WTC11 (cell line): ENCODE measurements around the gene TULP1. TPM values are rescaled to one million over a fixed set of nuclear protein-coding genes. Genes with fewer than 3 reads are reported as not detected.

Experiments used
- ATAC-seq: fragments of 200-7000 bp; cut with Tn5 transposase; 2 replicates; pipeline ENCODE4 v1.10.0; 2021; ENCODE audit warnings: mild to moderate bottlenecking, moderate library complexity
- CTCF ChIA-PET: fragments of 300-600 bp; sonication (Branson Sonifier 250); formaldehyde crosslinking; loops from one replicate; lab custom pipeline; 2021; ENCODE audit warnings: antibody characterized with exemption; lab: Charles Lee
- POLR2A ChIA-PET: fragments of 350-600 bp; sonication (Branson Sonifier 250); formaldehyde crosslinking; loops from one replicate; lab custom pipeline; 2021; ENCODE audit warnings: antibody characterized with exemption; lab: Charles Lee
- DNase-seq: peaks from one replicate; pipeline ENCODE4 v3.0.0; 2021; ENCODE audit warnings: low spot score
- H3K27ac Mint-ChIP-seq: 2 replicates; pipeline ENCODE4 v1.8.0; 2021; ENCODE audit warnings: mixed read lengths
- H3K27me3 Mint-ChIP-seq: 2 replicates; pipeline ENCODE4 v1.8.0; 2021; ENCODE audit warnings: low read depth, mild to moderate bottlenecking, moderate library complexity, mixed read lengths
- H3K36me3 Mint-ChIP-seq: 2 replicates; pipeline ENCODE4 v1.8.0; 2021; ENCODE audit warnings: mixed read lengths
- H3K4me1 Mint-ChIP-seq: 2 replicates; pipeline ENCODE4 v1.8.0; 2022; ENCODE audit warnings: mixed read lengths
- H3K4me3 Mint-ChIP-seq: 2 replicates; pipeline ENCODE4 v1.8.0; 2021; ENCODE audit warnings: mild to moderate bottlenecking, moderate library complexity, mixed read lengths
- H3K9me3 Mint-ChIP-seq: 2 replicates; pipeline ENCODE4 v1.8.0; 2021; ENCODE audit warnings: mixed read lengths
- CBFB ChIP-seq: sonication (generic); formaldehyde crosslinking; IDR thresholded peaks from 2 replicates; pipeline ENCODE4 v1.8.1; 2022; ENCODE audit warnings: mild to moderate bottlenecking, low read depth, missing genetic modification reagents
- CDX4 ChIP-seq: fragments of 250-450 bp; sonication (Bioruptor Pico); IDR thresholded peaks from 2 replicates; pipeline ENCODE4 v1.9.0; 2021; ENCODE audit warnings: moderate library complexity, mild to moderate bottlenecking, inconsistent platforms, borderline replicate concordance
- E2F1 ChIP-seq: sonication (generic); formaldehyde crosslinking; IDR thresholded peaks from 2 replicates; pipeline ENCODE4 v1.8.0; 2022; ENCODE audit warnings: mild to moderate bottlenecking, missing genetic modification reagents
- E2F4 ChIP-seq: sonication (generic); formaldehyde crosslinking; IDR thresholded peaks from 2 replicates; pipeline ENCODE4 v1.8.1; 2022; ENCODE audit warnings: low read depth, mild to moderate bottlenecking, moderate library complexity, missing genetic modification reagents, borderline replicate concordance
- ERG ChIP-seq: fragments of 250-450 bp; sonication (Bioruptor Pico); IDR thresholded peaks from 2 replicates; pipeline ENCODE4 v1.8.0; 2021; ENCODE audit warnings: mild to moderate bottlenecking
- ETV6 ChIP-seq: sonication (generic); formaldehyde crosslinking; IDR thresholded peaks from 2 replicates; pipeline ENCODE4 v1.8.1; 2022; ENCODE audit warnings: mild to moderate bottlenecking, missing genetic modification reagents
- GTF2I ChIP-seq: fragments of 250-450 bp; sonication (Bioruptor Pico); conservative IDR thresholded peaks from 2 replicates; pipeline ENCODE4 v1.4.0; 2021; ENCODE audit warnings: mild to moderate bottlenecking
- HMGXB4 ChIP-seq: sonication (generic); formaldehyde crosslinking; IDR thresholded peaks from 2 replicates; pipeline ENCODE4 v1.8.1; 2023; ENCODE audit warnings: mild to moderate bottlenecking, moderate library complexity, missing genetic modification reagents
- IRF1 ChIP-seq: sonication (generic); formaldehyde crosslinking; IDR thresholded peaks from 2 replicates; pipeline ENCODE4 v1.8.0; 2023; ENCODE audit warnings: missing genetic modification reagents
- JUN ChIP-seq: sonication (generic); formaldehyde crosslinking; IDR thresholded peaks from 2 replicates; pipeline ENCODE4 v1.8.0; 2023; ENCODE audit warnings: mild to moderate bottlenecking, missing genetic modification reagents
- MAX ChIP-seq: sonication (generic); formaldehyde crosslinking; IDR thresholded peaks from 2 replicates; pipeline ENCODE4 v1.8.0; 2022; ENCODE audit warnings: mild to moderate bottlenecking, missing genetic modification reagents
- MXD4 ChIP-seq: fragments of 250-450 bp; sonication (Bioruptor Pico); IDR thresholded peaks from 2 replicates; pipeline ENCODE4 v1.8.0; 2021; ENCODE audit warnings: mild to moderate bottlenecking, moderate library complexity, borderline replicate concordance
- NFATC4 ChIP-seq: fragments of 250-450 bp; sonication (Bioruptor Pico); IDR thresholded peaks from 2 replicates; pipeline ENCODE4 v1.9.0; 2021; ENCODE audit warnings: mild to moderate bottlenecking
- NFYB ChIP-seq: sonication (generic); formaldehyde crosslinking; conservative IDR thresholded peaks from 2 replicates; pipeline ENCODE4 v1.8.0; 2022; ENCODE audit warnings: low read depth, missing genetic modification reagents
- RELA ChIP-seq: sonication (generic); formaldehyde crosslinking; IDR thresholded peaks from 2 replicates; pipeline ENCODE4 v1.8.1; 2022; ENCODE audit warnings: missing genetic modification reagents, mild to moderate bottlenecking, borderline replicate concordance
- SMAD3 ChIP-seq: sonication (generic); formaldehyde crosslinking; IDR thresholded peaks from 2 replicates; pipeline ENCODE4 v1.8.0; 2022; ENCODE audit warnings: missing genetic modification reagents, mild to moderate bottlenecking, borderline replicate concordance
- STAT6 ChIP-seq: sonication (generic); formaldehyde crosslinking; conservative IDR thresholded peaks from 2 replicates; pipeline ENCODE4 v1.8.1; 2023; ENCODE audit warnings: mild to moderate bottlenecking, low read depth, missing genetic modification reagents, moderate library complexity
- TEAD1 ChIP-seq: sonication (generic); formaldehyde crosslinking; IDR thresholded peaks from 2 replicates; pipeline ENCODE4 v1.8.0; 2022; ENCODE audit warnings: mild to moderate bottlenecking, missing genetic modification reagents
- USF2 ChIP-seq: sonication (generic); formaldehyde crosslinking; IDR thresholded peaks from 2 replicates; pipeline ENCODE4 v1.8.1; 2023; ENCODE audit warnings: mild to moderate bottlenecking, missing genetic modification reagents, moderate library complexity
- ZBTB21 ChIP-seq: sonication (generic); formaldehyde crosslinking; IDR thresholded peaks from 2 replicates; pipeline ENCODE4 v1.8.1; 2023; ENCODE audit warnings: mild to moderate bottlenecking, missing genetic modification reagents, borderline replicate concordance
- ZMAT4 ChIP-seq: fragments of 250-450 bp; sonication (Bioruptor Pico); IDR thresholded peaks from 2 replicates; pipeline ENCODE4 v1.9.0; 2021; ENCODE audit warnings: mild to moderate bottlenecking
- ZNF138 ChIP-seq: sonication (generic); formaldehyde crosslinking; conservative IDR thresholded peaks from 2 replicates; pipeline ENCODE4 v1.8.1; 2022; ENCODE audit warnings: mild to moderate bottlenecking, moderate library complexity, missing genetic modification reagents
- ZNF396 ChIP-seq: fragments of 250-450 bp; sonication (Bioruptor Pico); IDR thresholded peaks from 2 replicates; pipeline ENCODE4 v1.8.0; 2021; ENCODE audit warnings: mild to moderate bottlenecking, moderate library complexity, borderline replicate concordance
- ZNF416 ChIP-seq: fragments of 250-450 bp; sonication (Bioruptor Pico); IDR thresholded peaks from 2 replicates; pipeline ENCODE4 v1.9.0; 2021; ENCODE audit warnings: mild to moderate bottlenecking, inconsistent platforms
- ZNF671 ChIP-seq: fragments of 250-450 bp; sonication (Bioruptor Pico); IDR thresholded peaks from 2 replicates; pipeline ENCODE4 v1.8.0; 2021; ENCODE audit warnings: mild to moderate bottlenecking
- total RNA-seq: library from RNA; stranded (reverse); gene quantifications from 3 replicates; pipeline ENCODE4 v1.2.3, GENCODE V29; 2021

Gene TULP1
- total RNA-seq, 1 experiment from 2014 or later: 2.9 TPM

GRCh38 chr6:35468181-35468979, 44.3 kb downstream of the TULP1 start, which contains the start of gene RPL10A:
RPL10A (plus strand) TSS chr6:35468401; CDS start chr6:35468435, 34 bp downstream.
- Mint-ChIP-seq H3K4me3 (peak within 1 kb of the TSS; percentile 95), H3K27me3 (peaks cover 13% of the 10 kb centered on the region), H3K27ac (peak within 1 kb of the TSS; percentile 97), H3K9me3 (no peaks in the 10 kb centered on the region), H3K4me1 (peaks cover 45% of the 10 kb centered on the region), H3K36me3 (peaks cover 60% of the 10 kb centered on the region)
- ATAC-seq (peak; percentile 71), DNase-seq (peak; percentile 95)
- CTCF ChIA-PET: interaction anchor here (0.6 to 2.6 kb wide), 18 partner anchors 9 to 173 kb away, joined by 3 to 12 read pairs (median 4); partner anchors contain the start of genes FANCE and TEAD3
- POLR2A ChIA-PET: interaction anchor here (0.6 to 1.2 kb wide), 6 partner anchors 12 to 196 kb away, joined by 3 to 8 read pairs (median 3); no protein-coding TSS in a partner anchor
- TF ChIP-seq ETV6 (peak; percentile 96), GTF2I (CRISPR knock-in tag) (no peak), STAT6 (CRISPR knock-in tag) (no peak), CBFB (CRISPR knock-in tag) (no peak; the same call in 1 of the 2 replicates), ERG (0 out of 2 replicates have a peak, but pooled peaks have one; percentile 21), USF2 (CRISPR knock-in tag) (no peak), E2F1 (CRISPR knock-in tag) (peak; percentile 80; the same call in 1 of the 2 replicates), ZNF138 (CRISPR knock-in tag) (no peak), RELA (CRISPR knock-in tag) (no peak), CDX4 (CRISPR knock-in tag) (no peak), NFYB (0 out of 2 replicates have a peak, but pooled peaks have one; percentile 3), TEAD1 (CRISPR knock-in tag) (peak; percentile 96), MXD4 (no peak), ZNF396 (CRISPR knock-in tag) (no peak), E2F4 (CRISPR knock-in tag) (no peak), ZBTB21 (CRISPR knock-in tag) (no peak), NFATC4 (CRISPR knock-in tag) (0 out of 2 replicates have a peak, but pooled peaks have one; percentile 13), SMAD3 (CRISPR knock-in tag) (peak; percentile 95), JUN (CRISPR knock-in tag) (peak; percentile 90; the same call in 1 of the 2 replicates), ZMAT4 (CRISPR knock-in tag) (no peak), ZNF671 (0 out of 2 replicates have a peak, but pooled peaks have one; percentile 77), HMGXB4 (CRISPR knock-in tag) (peak; percentile 86), ZNF416 (0 out of 2 replicates have a peak, but pooled peaks have one; percentile 7), IRF1 (peak; percentile 91; the same call in 1 of the 2 replicates), MAX (CRISPR knock-in tag) (peak; percentile 97)
